Fibroblast of mammary gland (primary cell): ENCODE data around the gene ITPKB.
A peak's percentile ranks its signal among the peaks of the same experiment; 100 is the strongest.

ENCODE experiments used
- DNase-seq: peaks from one replicate; pipeline ENCODE4 v3.0.0-alpha.2; 2010; ENCODE audit warnings: low read depth
- H3K4me3 ChIP-seq: 2 replicates; pipeline ENCODE4 v1.5.1; 2011; ENCODE audit warnings: low read depth, mild to moderate bottlenecking, low read length, moderate library complexity; ENCODE audit not compliant: control insufficient read depth
- TF ChIP-seq, protein P1 (sequence below): conservative IDR thresholded peaks from 2 replicates; pipeline ENCODE4 v1.5.1; 2011; ENCODE audit warnings: low read depth, low read length, inconsistent platforms; ENCODE audit not compliant: control insufficient read depth, insufficient read depth

ITPKB gene

DNA sequence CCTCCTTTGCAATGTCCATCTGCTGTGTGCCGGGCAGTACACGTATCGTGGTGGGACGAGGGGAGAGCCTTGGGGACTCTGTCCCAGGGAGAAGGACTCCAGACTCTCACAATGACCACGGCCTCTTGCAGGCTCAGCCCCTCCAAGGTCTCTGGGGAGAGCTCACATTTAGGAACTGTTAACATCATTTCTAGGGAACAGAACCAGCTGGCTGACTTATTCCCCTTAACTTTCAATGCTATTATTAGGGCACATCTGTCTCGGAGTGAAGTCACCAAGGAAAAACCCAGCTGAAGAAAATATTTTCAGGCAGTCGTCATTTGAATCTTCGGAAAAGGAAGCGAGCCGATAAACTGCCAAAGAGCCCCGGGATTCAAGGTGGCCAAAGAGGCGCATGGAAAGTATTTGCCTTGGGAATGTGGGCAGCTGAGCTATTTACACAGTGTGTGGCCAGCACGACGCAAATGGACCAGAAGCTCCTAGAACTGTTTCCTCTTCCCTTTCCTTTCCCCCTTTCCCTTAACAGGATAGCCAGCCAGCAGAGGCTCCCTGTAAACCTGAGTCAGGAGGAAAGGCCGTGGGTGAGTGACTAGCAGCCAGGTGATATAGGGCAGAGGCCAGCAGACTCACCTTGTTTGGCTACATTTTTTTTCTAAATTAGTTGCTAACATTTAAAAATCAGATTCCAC, 74.5 kb downstream of the ITPKB start:
- TF ChIP-seq, protein P1, sequence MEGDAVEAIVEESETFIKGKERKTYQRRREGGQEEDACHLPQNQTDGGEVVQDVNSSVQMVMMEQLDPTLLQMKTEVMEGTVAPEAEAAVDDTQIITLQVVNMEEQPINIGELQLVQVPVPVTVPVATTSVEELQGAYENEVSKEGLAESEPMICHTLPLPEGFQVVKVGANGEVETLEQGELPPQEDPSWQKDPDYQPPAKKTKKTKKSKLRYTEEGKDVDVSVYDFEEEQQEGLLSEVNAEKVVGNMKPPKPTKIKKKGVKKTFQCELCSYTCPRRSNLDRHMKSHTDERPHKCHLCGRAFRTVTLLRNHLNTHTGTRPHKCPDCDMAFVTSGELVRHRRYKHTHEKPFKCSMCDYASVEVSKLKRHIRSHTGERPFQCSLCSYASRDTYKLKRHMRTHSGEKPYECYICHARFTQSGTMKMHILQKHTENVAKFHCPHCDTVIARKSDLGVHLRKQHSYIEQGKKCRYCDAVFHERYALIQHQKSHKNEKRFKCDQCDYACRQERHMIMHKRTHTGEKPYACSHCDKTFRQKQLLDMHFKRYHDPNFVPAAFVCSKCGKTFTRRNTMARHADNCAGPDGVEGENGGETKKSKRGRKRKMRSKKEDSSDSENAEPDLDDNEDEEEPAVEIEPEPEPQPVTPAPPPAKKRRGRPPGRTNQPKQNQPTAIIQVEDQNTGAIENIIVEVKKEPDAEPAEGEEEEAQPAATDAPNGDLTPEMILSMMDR, result no peak
- no peak overlapping the region for H3K4me3 ChIP-seq
- DNase-seq, result peak; percentile 90

DNA sequence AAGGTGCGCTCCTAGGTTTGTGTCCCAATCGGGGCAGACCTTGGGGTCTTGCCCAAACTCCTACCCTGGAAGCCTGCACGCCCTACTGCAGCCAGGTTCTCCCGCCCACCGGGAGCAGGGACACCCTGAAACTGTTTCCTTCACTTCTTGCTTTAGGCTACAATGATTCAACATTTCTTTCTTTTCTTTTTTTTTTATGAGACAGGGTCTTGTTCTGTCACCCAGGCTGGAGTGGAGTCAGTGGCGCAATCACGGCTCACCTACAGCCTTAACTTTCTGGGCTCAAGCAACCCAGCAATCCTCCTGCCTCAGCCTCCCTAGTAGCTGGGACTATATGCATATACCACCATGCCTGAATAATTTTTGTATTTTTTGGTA, 75.8 kb downstream of the ITPKB start:
- TF ChIP-seq, protein P1, result no peak

DNA sequence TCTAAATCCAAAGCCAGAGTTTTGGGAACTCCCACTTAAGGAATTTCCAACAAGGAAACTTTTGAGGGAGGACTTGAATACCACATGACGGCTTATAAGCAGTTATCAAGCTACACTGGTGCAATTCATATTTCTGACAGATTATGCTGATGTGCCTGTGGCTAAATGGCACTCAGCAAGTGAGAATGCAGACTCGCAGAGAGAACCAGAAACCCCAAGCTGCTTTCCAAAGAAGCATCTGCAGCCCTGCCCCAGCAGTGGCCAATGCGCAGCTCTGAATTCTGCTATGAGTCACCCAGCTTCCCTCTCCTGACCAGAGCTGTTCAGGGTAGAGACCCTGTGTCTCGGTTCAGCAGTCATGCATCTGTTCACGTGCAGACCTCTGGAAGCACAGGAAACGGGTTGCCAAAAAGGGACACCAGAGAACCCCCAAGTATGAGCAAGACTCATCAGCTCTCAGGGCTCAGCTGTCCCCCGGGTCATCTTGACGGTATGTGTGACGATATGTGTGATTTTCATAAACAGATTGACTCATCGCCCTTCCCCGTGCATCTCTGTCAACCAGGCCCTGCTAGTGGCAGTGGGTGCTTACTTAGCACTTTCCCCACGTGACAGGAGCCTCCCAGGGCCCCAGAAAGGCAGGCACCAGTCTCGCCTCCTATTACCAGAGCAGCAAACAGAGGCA, 76.3 kb downstream of the ITPKB start:
- DNase-seq, result peak; percentile 100
- no peak overlapping the region for H3K4me3 ChIP-seq
- TF ChIP-seq, protein P1, result no peak

More for the DNA sequence above, 75.8 kb downstream of the ITPKB start:
- H3K4me3 ChIP-seq, result no peak overlapping the region
- no peak for DNase-seq

DNA sequence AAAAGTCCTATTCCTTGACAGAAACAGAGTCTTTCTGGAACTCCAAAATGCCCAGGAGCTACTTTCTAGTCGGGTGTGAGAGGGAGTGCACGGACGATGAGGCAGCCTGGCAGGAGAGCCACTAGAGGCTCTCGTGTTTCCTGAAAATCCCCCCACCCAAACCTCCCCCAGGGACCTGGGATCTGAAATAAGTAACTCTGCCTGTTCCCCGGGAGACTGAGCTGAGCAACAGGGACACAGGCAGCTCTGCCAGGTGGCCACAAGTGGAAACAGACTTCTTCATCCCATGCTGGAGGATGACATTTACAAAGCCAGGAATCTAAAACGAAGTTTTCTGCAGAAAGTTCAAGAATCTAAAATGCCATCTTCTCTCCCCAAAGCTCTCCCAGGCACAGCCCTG, 77.1 kb downstream of the ITPKB start:
- no peak overlapping the region for H3K4me3 ChIP-seq
- TF ChIP-seq, protein P1, result no peak
- DNase-seq, result peak; percentile 47

DNA sequence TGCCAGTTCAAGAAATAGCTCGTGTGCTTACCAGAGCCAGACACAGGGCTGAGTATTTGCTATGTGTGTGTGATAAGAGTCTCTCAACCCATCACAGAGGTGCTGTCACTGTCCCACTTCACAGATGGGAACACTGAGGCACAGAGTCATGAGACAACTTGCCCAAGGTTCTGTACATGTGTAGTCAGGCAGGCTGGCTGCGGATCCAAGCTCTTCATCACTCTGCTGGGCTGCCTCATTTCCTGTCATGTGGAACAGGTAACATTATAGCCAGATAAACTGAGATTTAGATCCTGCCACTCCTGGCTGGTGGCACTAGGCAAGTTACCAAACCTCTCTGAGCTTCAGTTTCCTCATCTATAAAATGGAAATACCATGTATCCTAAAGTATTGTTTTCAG, 77.8 kb downstream of the ITPKB start:
- TF ChIP-seq, protein P1, result no peak
- H3K4me3 ChIP-seq, result no peak overlapping the region
- DNase-seq, result no peak

DNA sequence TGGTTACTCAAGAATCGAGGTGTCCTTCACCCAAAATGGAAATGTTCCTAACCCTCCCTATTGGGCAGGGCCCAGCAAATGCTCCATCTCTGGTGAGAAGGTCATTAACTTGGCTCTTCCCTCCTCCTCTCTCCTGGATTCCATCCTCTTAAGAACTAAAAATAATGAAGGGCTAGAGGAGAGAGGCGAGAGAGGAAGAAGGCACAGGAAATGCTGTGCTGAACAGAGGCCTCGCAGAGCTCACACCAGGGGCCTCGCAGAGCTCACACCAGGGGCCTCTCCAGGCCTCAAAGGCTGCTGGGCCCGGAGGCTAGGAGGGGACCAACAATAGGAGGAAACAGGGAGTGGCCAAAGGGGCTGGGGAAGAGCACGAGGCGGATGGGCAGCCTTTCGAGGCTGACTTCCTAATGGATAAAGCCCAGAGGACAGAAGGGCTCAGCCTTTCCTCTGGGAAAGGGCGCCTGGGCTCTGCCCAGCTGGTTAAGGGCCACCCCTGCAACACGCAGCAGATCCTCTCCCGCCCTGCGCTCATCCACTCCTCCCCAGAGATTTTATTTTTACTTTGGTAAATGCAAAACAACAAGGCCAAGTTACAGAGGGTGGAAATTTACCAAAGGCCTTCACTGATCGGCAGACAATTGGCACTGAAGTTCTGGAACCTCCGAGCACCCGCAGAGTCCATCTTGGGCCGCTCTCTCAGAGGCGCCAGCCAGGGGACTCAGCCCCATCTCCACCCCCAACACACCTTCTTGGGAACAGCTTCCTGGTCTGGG, 78.5 kb downstream of the ITPKB start:
- H3K4me3 ChIP-seq, result no peak overlapping the region
- TF ChIP-seq, protein P1, result no peak
- no peak for DNase-seq
